Pancreas (tissue), 10 donors: ENCODE results near the gene EVA1C. TPM values are rescaled to one million over a fixed set of nuclear protein-coding genes. Genes with fewer than 3 reads are reported as not detected.
"Not testable (repeated sequence)": the region's sequence is repeated elsewhere in the genome, so short reads cannot be mapped to it uniquely, and the experiment has no call there.

Source experiments
- ATAC-seq, 4 donors: fragments of 200-7000 bp; cut with Tn5 transposase; one replicate each; pipeline versions ENCODE4 v1.8.0 to v1.9.1; 2020; ENCODE audit warnings: mild to moderate bottlenecking in 4 of 4, moderate library complexity in 4 of 4
- DNase-seq, 6 donors: peaks; one replicate each; pipeline ENCODE4 v3.0.0-alpha.2; 2020
- FAIRE-seq: peaks from 2 replicates; lab custom pipeline; 2012; peaks lifted over from hg19 to GRCh38; lab: Jason Lieb, UNC
- H3K27ac ChIP-seq, 4 donors: fragments of 200-600 bp; sonication (generic); 1 replicate in 3 of 4; 2 replicates in 1 of 4; pipeline versions ENCODE4 v1.5.0 to v1.8.0; 2020
- H3K27me3 ChIP-seq, 4 donors: fragments of 200-600 bp; one replicate each; pipeline ENCODE4 v1.8.0; 2021
- H3K36me3 ChIP-seq, 3 donors: fragments of 200-600 bp; sonication (generic) in 1 of 3; one replicate each; pipeline versions ENCODE4 v1.5.0 to v1.8.0; 2020 to 2021
- H3K4me1 ChIP-seq, 3 donors: fragments of 200-600 bp; one replicate each; pipeline ENCODE4 v1.8.0; 2021
- H3K4me3 ChIP-seq, 4 donors: fragments of 200-600 bp; sonication (generic) in 2 of 4; one replicate each; pipeline versions ENCODE4 v1.5.0 to v1.8.0; 2020 to 2021
- H3K9me3 ChIP-seq, 4 donors: fragments of 200-600 bp; one replicate each; pipeline ENCODE4 v1.8.0; 2021
- WGBS, 2 donors: extraction: QIAGEN DNeasy Blood & Tissue Kit; methylation state at CpG; one replicate each; pipeline ENCODE4 v1.1.7; 2013; 5-methylcytosine and 5-hydroxymethylcytosine counted together
- intact Hi-C, 3 donors: fragments of 100-400 bp; cut with DNase I; formaldehyde crosslinking; loops; one replicate each; pipeline versions ENCODE4 v1.11.1 to v1.14.2; 2022
- polyA plus RNA-seq, 2 donors: library from polyadenylated mRNA; stranded (reverse); fragments of 200-250 nt; gene quantifications; one replicate each; pipeline ENCODE4 v1.2.3, GENCODE V29; 2013
- total RNA-seq, 6 donors: library from RNA; stranded (reverse); fragmentation: NEBNext Ultra II Directional in 4 of 6; extraction: Animal tissue kit (Norgen Biotek cat#: 25700) in 4 of 6; gene quantifications; one replicate each; pipeline versions ENCODE4 v1.2.1 to v1.2.4, GENCODE V29; 2021 to 2023
- TF ChIP-seq, protein P1 (sequence below), 4 donors: fragments of 200-600 bp; sonication (generic) in 3 of 4; IDR thresholded peaks; one replicate each; pipeline versions ENCODE4 v1.5.0 to v1.8.0; 2021; ENCODE audit warnings: antibody characterized with exemption in 4 of 4
- donor health status: healthy with polysubstance abuse.
- donor health status: DM: no; HTN: no; CAD: no; lungs with moderate emphysema.
- donor health status: DM: no; HTN: no; CAD: no.
- donor health status: control.
- donor health status: control.
- donor health status: Bipolar disorder and iron deficiency.
- donor health status: DM: yes; HTN: yes; CAD: no.
- donor health status: DM: no; HTN: no; CAD: no.
- donor health status: DM: no; HTN: no; CAD: no.
- donor health status: DM: yes; HTN: yes; CAD: no.

The EVA1C gene
- total and polyA plus RNA-seq, 8 donors, result 7.9 to 35.9 (median 11.6) TPM

GRCh38 chr21:32549886-32550285, 137.4 kb downstream of the EVA1C start:
- TF ChIP-seq, protein P1, sequence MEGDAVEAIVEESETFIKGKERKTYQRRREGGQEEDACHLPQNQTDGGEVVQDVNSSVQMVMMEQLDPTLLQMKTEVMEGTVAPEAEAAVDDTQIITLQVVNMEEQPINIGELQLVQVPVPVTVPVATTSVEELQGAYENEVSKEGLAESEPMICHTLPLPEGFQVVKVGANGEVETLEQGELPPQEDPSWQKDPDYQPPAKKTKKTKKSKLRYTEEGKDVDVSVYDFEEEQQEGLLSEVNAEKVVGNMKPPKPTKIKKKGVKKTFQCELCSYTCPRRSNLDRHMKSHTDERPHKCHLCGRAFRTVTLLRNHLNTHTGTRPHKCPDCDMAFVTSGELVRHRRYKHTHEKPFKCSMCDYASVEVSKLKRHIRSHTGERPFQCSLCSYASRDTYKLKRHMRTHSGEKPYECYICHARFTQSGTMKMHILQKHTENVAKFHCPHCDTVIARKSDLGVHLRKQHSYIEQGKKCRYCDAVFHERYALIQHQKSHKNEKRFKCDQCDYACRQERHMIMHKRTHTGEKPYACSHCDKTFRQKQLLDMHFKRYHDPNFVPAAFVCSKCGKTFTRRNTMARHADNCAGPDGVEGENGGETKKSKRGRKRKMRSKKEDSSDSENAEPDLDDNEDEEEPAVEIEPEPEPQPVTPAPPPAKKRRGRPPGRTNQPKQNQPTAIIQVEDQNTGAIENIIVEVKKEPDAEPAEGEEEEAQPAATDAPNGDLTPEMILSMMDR (IDR thresholded peaks at IDR 0.05), result no peak
- no peaks in the 10 kb centered on the region for H3K36me3 ChIP-seq
- H3K4me1 ChIP-seq, result no peaks in the 10 kb centered on the region
- FAIRE-seq (no peak), ATAC-seq (no peak), DNase-seq (no peak)
- no peak overlapping the region for H3K27ac ChIP-seq
- intact Hi-C loops, result no loop called here
- 61 to 75% methylated on average over 3 of the region's 3 CpGs for WGBS, 2 donors
- H3K9me3 ChIP-seq, result no peaks in the 10 kb centered on the region
- H3K27me3 ChIP-seq, result no peaks in the 10 kb centered on the region
- no peak overlapping the region for H3K4me3 ChIP-seq

DNA sequence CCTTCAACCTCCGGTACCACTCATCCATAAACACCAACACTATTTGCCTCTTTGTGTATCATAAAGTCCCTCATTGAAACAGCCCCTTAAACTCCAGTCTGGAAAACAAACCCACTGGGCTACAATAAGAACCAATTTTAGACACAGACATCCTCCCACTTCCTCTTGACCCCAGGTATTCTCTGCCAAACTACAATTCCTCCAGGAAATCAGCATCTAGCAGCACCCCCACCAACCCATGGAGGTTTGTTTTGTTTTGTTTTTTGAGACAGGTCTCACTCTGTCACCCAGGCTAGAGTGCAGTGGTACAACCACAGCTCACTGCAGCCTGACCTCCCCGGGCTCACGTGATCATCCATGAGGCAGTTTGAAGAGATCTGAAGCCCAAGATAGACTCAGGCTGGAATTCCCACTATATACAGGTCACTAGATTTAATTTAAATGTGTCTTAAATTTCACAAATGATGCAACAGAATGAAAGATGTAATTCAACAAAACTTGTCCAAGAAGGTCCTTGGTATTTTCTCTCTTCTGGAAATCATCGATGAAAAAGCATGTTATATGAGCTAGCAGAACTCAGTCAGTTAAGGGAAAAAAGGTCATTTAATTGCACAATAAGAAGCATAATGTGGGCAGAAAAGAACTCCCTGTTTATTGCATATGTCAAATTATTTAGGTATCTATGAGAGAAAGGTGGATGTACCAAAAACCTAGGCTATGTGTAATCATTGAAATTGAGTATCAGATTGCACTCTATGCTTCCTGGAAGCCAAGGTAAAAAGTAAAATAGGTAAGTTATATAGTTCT, 142.5 kb downstream of the EVA1C start:
- FAIRE-seq, result no peak
- Histone ChIP-seq H3K36me3 (no peaks in the 10 kb centered on the region), H3K27ac (no peak overlapping the region), H3K27me3 (no peaks in the 10 kb centered on the region), H3K9me3 (no peaks in the 10 kb centered on the region), H3K4me3 (no peak overlapping the region), H3K4me1 (no peaks in the 10 kb centered on the region)
- intact Hi-C loops, result no loop called here
- TF ChIP-seq, protein P1 (IDR thresholded peaks at IDR 0.05), result no peak
- DNase-seq, result no peak
- ATAC-seq, result no peak
- WGBS, 2 donors, result 89 to 91% methylated on average over 4 of the region's 4 CpGs

DNA sequence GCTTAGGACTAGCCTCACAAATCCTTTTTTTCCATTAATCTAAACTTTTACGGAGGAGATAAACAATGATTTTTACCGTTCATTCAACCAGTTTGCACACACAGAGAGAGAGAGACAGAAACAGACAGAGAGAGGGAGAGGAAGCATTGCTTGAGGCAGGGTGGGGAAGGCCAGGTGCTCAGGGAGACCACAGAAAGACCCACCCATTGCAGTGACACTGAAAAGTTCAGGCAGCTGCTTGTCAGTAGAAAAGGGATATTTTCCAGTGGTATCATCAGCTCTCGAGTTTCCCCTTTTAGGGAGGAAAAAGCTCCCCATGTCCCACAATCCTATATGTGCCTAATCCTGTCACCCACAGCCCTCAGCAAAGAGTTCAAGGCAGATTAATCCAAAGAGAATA, 145.6 kb downstream of the EVA1C start:
- Histone ChIP-seq H3K4me1 (no peaks in the 10 kb centered on the region), H3K9me3 (no peaks in the 10 kb centered on the region), H3K27me3 (no peaks in the 10 kb centered on the region), H3K36me3 (no peaks in the 10 kb centered on the region), H3K27ac (no peak overlapping the region), H3K4me3 (no peak overlapping the region)
- TF ChIP-seq, protein P1 (IDR thresholded peaks at IDR 0.05), result no peak
- FAIRE-seq, result no peak
- no peak for ATAC-seq
- DNase-seq, result no peak
- intact Hi-C loops, result no loop called here
- 78 to 85% methylated on average over 3 of the region's 3 CpGs for WGBS, 2 donors

DNA sequence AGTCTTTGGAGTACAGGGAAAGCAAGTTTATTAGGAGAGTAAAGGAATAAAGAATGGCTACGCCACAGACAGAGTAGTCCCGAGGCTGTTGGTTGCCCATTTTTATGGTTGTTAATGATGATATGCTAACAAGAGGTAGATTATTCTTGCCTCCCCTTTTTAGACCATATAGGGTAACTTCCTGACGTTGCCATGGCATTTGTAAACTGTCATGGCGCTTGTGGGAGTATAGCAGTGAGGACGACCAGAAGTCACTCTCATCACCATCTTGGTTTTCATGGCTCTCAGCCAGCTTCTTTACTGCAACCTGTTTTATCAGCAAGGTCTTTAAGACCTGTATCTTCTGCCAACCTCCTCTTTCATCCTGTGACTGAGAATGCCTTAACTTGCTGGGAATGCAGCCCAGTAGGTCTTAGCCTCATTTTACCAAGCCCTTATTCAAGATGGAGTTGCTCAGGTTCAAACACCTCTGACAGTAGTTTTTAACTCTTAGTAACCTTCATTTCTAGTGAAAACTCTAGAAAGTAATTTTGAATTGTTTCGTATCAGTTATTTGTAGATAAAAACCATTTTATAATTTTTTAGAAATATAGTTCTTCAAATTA, 146.6 kb downstream of the EVA1C start:
- intact Hi-C loops, result no loop called here
- TF ChIP-seq, protein P1 (IDR thresholded peaks at IDR 0.05), result no peak
- no peak overlapping the region for H3K4me3 ChIP-seq
- no peaks in the 10 kb centered on the region for H3K4me1 ChIP-seq
- ATAC-seq (no peak), DNase-seq (no peak), FAIRE-seq (peak; percentile 57)
- no peak overlapping the region for H3K27ac ChIP-seq
- H3K9me3 ChIP-seq, result no peaks in the 10 kb centered on the region
- H3K36me3 ChIP-seq, result no peaks in the 10 kb centered on the region
- no peaks in the 10 kb centered on the region for H3K27me3 ChIP-seq
- WGBS, 2 donors, result 81 to 87% methylated on average over 6 of the region's 6 CpGs

DNA sequence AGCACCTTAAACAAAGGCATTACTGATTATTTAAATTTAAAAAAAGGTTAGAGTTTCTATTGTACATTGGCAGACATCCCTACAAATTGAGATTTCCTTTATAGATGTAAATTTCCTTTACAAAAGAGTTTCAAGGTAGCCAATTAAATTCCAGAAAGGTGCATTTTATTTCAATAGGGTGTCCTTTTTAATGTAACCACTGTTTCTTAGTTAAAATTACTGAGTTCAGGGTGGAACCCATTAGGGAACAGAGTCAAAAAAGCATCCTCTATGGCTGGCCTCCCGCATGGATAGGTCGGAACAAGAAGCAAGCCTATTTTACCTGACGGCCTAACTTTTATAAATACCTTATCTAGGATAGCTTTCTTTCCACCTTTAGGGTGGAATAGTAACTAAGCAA, 148.4 kb downstream of the EVA1C start:
- ATAC-seq (no peak), DNase-seq (no peak), FAIRE-seq (no peak)
- TF ChIP-seq, protein P1 (IDR thresholded peaks at IDR 0.05), result no peak
- no peaks in the 10 kb centered on the region for H3K4me1 ChIP-seq
- intact Hi-C loops, result no loop called here
- H3K27me3 ChIP-seq, result no peaks in the 10 kb centered on the region
- 94 to 95% methylated on average over 3 of the region's 3 CpGs for WGBS, 2 donors
- H3K27ac ChIP-seq, result no peak overlapping the region
- no peaks in the 10 kb centered on the region for H3K9me3 ChIP-seq
- no peaks in the 10 kb centered on the region for H3K36me3 ChIP-seq
- H3K4me3 ChIP-seq, result no peak overlapping the region

DNA sequence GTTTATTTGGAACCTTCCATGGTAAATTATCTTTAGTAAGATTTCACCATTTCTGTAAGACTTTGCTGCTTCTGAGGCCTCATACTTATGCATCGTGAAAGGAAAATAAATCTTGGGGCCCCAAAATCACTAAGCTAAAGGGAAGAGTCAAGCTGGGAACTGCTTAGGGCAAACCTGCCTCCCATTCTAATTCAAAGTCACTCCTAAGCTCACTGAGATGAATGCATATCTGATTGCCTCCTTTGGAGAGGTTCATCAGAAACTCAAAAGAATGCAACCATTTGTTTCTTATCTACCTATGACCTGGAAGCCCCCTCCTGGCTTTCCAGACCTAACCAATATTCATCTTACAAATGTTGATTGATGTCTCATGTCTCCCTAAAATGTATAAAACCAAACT, 149.0 kb downstream of the EVA1C start:
- H3K9me3 ChIP-seq, ATAC-seq, H3K27ac ChIP-seq, H3K4me1 ChIP-seq, H3K4me3 ChIP-seq, H3K27me3 ChIP-seq, intact Hi-C loops, DNase-seq, FAIRE-seq, H3K36me3 ChIP-seq: not testable (repeated sequence)
- WGBS, 2 donors, result 91 to 96% methylated on average over 1 of the region's 1 CpG
